K562 (cell line): ENCODE measurements around the gene SUOX. TPM values are rescaled to one million over a fixed set of nuclear protein-coding genes. Genes with fewer than 3 reads are reported as not detected.

Source experiments
- ATAC-seq: fragments of 200-7000 bp; cut with Tn5 transposase; 3 replicates; pipeline ENCODE4 v1.9.1; 2020; ENCODE audit warnings: moderate library complexity
- BruUV-seq: library from RNA; stranded (reverse); fragments of 400-500 nt; replicated peaks from 2 replicates; lab custom pipeline; 2021; lab: Mats Ljungman, UMichigan
- CTCF ChIA-PET: fragments of 300-600 bp; formaldehyde crosslinking; extraction: SDS; loops from one replicate; lab custom pipeline; 2021; ENCODE audit warnings: low intra/inter-chr PET ratio; lab: Yijun Ruan, JAX
- POLR2A ChIA-PET: fragments of 300-600, 350-650 bp; sonication (Branson Sonifier 250); formaldehyde crosslinking; extraction: SDS; loops from one replicate; lab custom pipeline; 2021; ENCODE audit warnings: antibody characterized with exemption, inconsistent platforms; lab: Yijun Ruan, JAX
- DNase-seq, 4 experiments: peaks; one replicate each; pipeline versions ENCODE4 v3.0.0 to v3.0.0-alpha.2; 2011 to 2018; ENCODE audit warnings: low spot score in 3 of 4, mixed read lengths in 3 of 4; ENCODE audit errors: extremely low read depth in 1 of 4
- FAIRE-seq: peaks from 2 replicates; lab custom pipeline; 2011; peaks lifted over from hg19 to GRCh38; lab: Jason Lieb, UNC
- H2AFZ ChIP-seq: 2 replicates; pipeline ENCODE4 v1.6.0; 2011; ENCODE audit warnings: low read depth, low read length, control low read depth, inconsistent platforms
- H3K27ac ChIP-seq: fragments of 200-600 bp; 3 replicates; pipeline ENCODE4 v1.8.0; 2011; ENCODE audit warnings: low read depth, mild to moderate bottlenecking, control low read depth, inconsistent platforms, low read length, moderate library complexity, mixed read lengths; ENCODE audit errors: extremely low read depth
- H3K27me3 ChIP-seq, 2 experiments: fragments of 300-600 bp in 1 of 2; 2 replicates in 1 of 2; 3 replicates in 1 of 2; pipeline versions ENCODE4 v1.6.0 to v1.8.0; 2011; ENCODE audit warnings: inconsistent platforms in 2 of 2, low read length in 2 of 2, mild to moderate bottlenecking in 1 of 2, mixed read lengths in 1 of 2, moderate library complexity in 1 of 2; ENCODE audit not compliant: control insufficient read depth in 2 of 2, insufficient read depth in 2 of 2
- H3K36me3 ChIP-seq: fragments of 300-600 bp; 3 replicates; pipeline ENCODE4 v1.8.0; 2011; ENCODE audit warnings: mild to moderate bottlenecking, low read length, inconsistent platforms; ENCODE audit not compliant: control insufficient read depth, insufficient read depth
- H3K4me1 ChIP-seq, 2 experiments: fragments of 200-600 bp in 1 of 2; replicated peaks in 1 of 2; 2 replicates in 1 of 2; 3 replicates in 1 of 2; pipeline versions ENCODE4 v1.5.1 to v1.8.0; 2011; ENCODE audit warnings: inconsistent platforms in 2 of 2, low read length in 2 of 2, mild to moderate bottlenecking in 1 of 2, mixed read lengths in 1 of 2, moderate library complexity in 1 of 2; ENCODE audit not compliant: control insufficient read depth in 2 of 2, insufficient read depth in 2 of 2
- H3K4me2 ChIP-seq: 2 replicates; pipeline ENCODE4 v1.6.1; 2011; ENCODE audit warnings: low read length, control low read depth, inconsistent platforms, mixed read lengths; ENCODE audit not compliant: insufficient read depth
- H3K4me3 ChIP-seq: fragments of 200-600 bp; sonication (generic), shearing (Covaris generic); 2 replicates; pipeline ENCODE4 v1.5.1; 2016; ENCODE audit warnings: control low read depth, inconsistent platforms
- H3K79me2 ChIP-seq: fragments of 200-600 bp; 3 replicates; pipeline ENCODE4 v1.8.0; 2011; ENCODE audit warnings: low read length, inconsistent platforms; ENCODE audit not compliant: control insufficient read depth, insufficient read depth
- H3K9ac ChIP-seq, 2 experiments: 2 replicates each; pipeline versions ENCODE4 v1.6.0 to v1.6.1; 2011; ENCODE audit warnings: low read depth in 2 of 2, low read length in 2 of 2, control low read depth in 1 of 2, inconsistent platforms in 1 of 2, mild to moderate bottlenecking in 1 of 2, mixed read lengths in 1 of 2; ENCODE audit not compliant: insufficient read depth in 1 of 2
- H3K9me1 ChIP-seq: one replicate; pipeline ENCODE4 v1.6.0; 2011; ENCODE audit warnings: inconsistent platforms, mild to moderate bottlenecking, low read length, moderate library complexity; ENCODE audit not compliant: control insufficient read depth, insufficient read depth
- H3K9me3 ChIP-seq: replicated peaks from 2 replicates; pipeline ENCODE4 v1.5.1; 2011; ENCODE audit warnings: low read depth, low read length, inconsistent platforms; ENCODE audit not compliant: control insufficient read depth, insufficient read depth
- H4K20me1 ChIP-seq: replicated peaks from 2 replicates; pipeline ENCODE4 v1.6.1; 2011; ENCODE audit warnings: low read length, inconsistent platforms, mixed read lengths; ENCODE audit not compliant: control insufficient read depth, insufficient read depth
- CBX1 ChIP-seq: sonication (generic); IDR thresholded peaks from 2 replicates; pipeline ENCODE4 v1.6.1; 2016; ENCODE audit warnings: antibody characterized with exemption, low read depth, mild to moderate bottlenecking
- CSDE1 ChIP-seq, 2 experiments: fragments of 450-650 bp; IDR thresholded peaks; 2 replicates each; pipeline ENCODE4 v1.6.1; 2016; ENCODE audit warnings: mild to moderate bottlenecking in 1 of 2
- HOXB6 ChIP-seq: fragments of 250-450 bp; sonication (Bioruptor Pico); IDR thresholded peaks from 2 replicates; pipeline ENCODE4 v1.5.1; 2022; ENCODE audit warnings: mild to moderate bottlenecking, borderline replicate concordance
- ID3 ChIP-seq, 2 experiments: fragments of 250-450 bp in 1 of 2; fragments of 450-650 bp in 1 of 2; sonication (Bioruptor Pico) in 1 of 2; IDR thresholded peaks; 2 replicates each; pipeline versions ENCODE4 v1.6.1 to v1.8.0; 2016 to 2021; ENCODE audit warnings: mild to moderate bottlenecking in 2 of 2, moderate library complexity in 2 of 2, missing compliant biosample characterization in 1 of 2, missing genetic modification characterization in 1 of 2
- POLR3A ChIP-seq: IDR thresholded peaks from 2 replicates; pipeline ENCODE4 v1.6.1; 2011; ENCODE audit warnings: borderline replicate concordance, mild to moderate bottlenecking, moderate library complexity; ENCODE audit not compliant: insufficient read length, insufficient read depth; ENCODE audit errors: extremely low read depth
- SRSF7 ChIP-seq: fragments of 200-400 bp; formaldehyde crosslinking; optimal IDR thresholded peaks from 2 replicates; pipeline ENCODE3; 2017; ENCODE audit warnings: mild to moderate bottlenecking, low read depth, low read length
- TCF7 ChIP-seq: sonication (generic); IDR thresholded peaks from 2 replicates; pipeline ENCODE4 v1.6.1; 2016; ENCODE audit warnings: antibody characterized with exemption, borderline replicate concordance
- ZBTB5 ChIP-seq: fragments of 450-650 bp; IDR thresholded peaks from 2 replicates; pipeline ENCODE4 v1.6.1; 2017; ENCODE audit warnings: antibody characterized with exemption
- ZNF121 ChIP-seq: sonication (generic); formaldehyde crosslinking; conservative IDR thresholded peaks from 2 replicates; pipeline ENCODE4 v1.8.0; 2022; ENCODE audit warnings: missing genetic modification reagents
- ZNF217 ChIP-seq: sonication (generic); formaldehyde crosslinking; IDR thresholded peaks from 2 replicates; pipeline ENCODE4 v1.8.0; 2022; ENCODE audit warnings: mild to moderate bottlenecking, missing genetic modification reagents
- ZNF263 ChIP-seq: sonication (generic); formaldehyde crosslinking; IDR thresholded peaks from 2 replicates; pipeline ENCODE4 v1.8.0; 2022; ENCODE audit warnings: mild to moderate bottlenecking, missing genetic modification reagents, borderline replicate concordance
- ZNF398 ChIP-seq: fragments of 250-450 bp; sonication (Bioruptor Pico); IDR thresholded peaks from 2 replicates; pipeline ENCODE4 v1.8.0; 2021; ENCODE audit warnings: moderate library complexity, mild to moderate bottlenecking, inconsistent platforms
- WGBS: fragments of 100-300 bp; shearing (Covaris generic); methylation state at CpG from one replicate; pipeline ENCODE4 v1.1.6; 2016; ENCODE audit warnings: low coverage, mixed read lengths; ENCODE audit not compliant: insufficient coverage; ENCODE audit errors: missing lambda C conversion rate; 5-methylcytosine and 5-hydroxymethylcytosine counted together
- in situ Hi-C: fragments of 300-500 bp; cut with MboI; formaldehyde crosslinking; loops from 4 replicates; pipeline ENCODE4 v1.15.0; 2018; ENCODE audit warnings: inconsistent platforms, mixed read lengths
- intact Hi-C: fragments of 100-400 bp; cut with micrococcal nuclease; formaldehyde crosslinking; loops from 2 replicates; pipeline ENCODE4 v1.14.2; 2022
- polyA plus RNA-seq, 8 experiments: library from polyadenylated mRNA; depleted of rRNA in 4 of 8; stranded (reverse) in 5 of 8; unstranded in 3 of 8; fragments of >200 nt; fragmentation: Nextera tagmentation in 2 of 8; fragmentation: Illumina TruSeq in 1 of 8; extraction: Ambion mirVana in 2 of 8; extraction: Trizol in 1 of 8; gene quantifications; 2 replicates each; pipeline versions ENCODE4 v1.2.1 to v1.2.3, GENCODE V29; 2011 to 2014; ENCODE audit warnings: inconsistent platforms in 1 of 8, missing spikeins in 1 of 8
- total RNA-seq, 7 experiments: library from RNA; depleted of rRNA in 6 of 7; stranded (reverse); fragments of >200 nt in 6 of 7; fragmentation: Illumina TruSeq in 2 of 7; extraction: Trizol in 2 of 7; gene quantifications; 2 replicates each; pipeline versions ENCODE4 v1.2.1 to v1.2.3, GENCODE V29; 2011 to 2021; ENCODE audit warnings: low replicate concordance in 1 of 7

Gene SUOX
- total and polyA plus RNA-seq, 9 of the 15 experiments (the other 6 are each of a cell fraction or from before 2014, with no cell fraction given), result 9.2 to 39.7 (median 25.4) TPM

GRCh38 chr12:56011509-56012090 is 14.5 kb downstream of the SUOX start:
- intact Hi-C loops, result no loop called here
- no peak for FAIRE-seq
- POLR2A ChIA-PET, result interaction anchor here (0.7 to 3.7 kb wide), 2 partner anchors 9 to 93 kb away, joined by 3 to 28 read pairs; partner anchors contain the start of genes IKZF4 and PA2G4
- no peaks in the 10 kb centered on the region for H3K79me2 ChIP-seq
- H3K4me2 ChIP-seq, result no peak overlapping the region
- CTCF ChIA-PET, result no interaction called here
- no TSS peak for BruUV-seq
- H3K27ac ChIP-seq, result no peak overlapping the region
- TF ChIP-seq SRSF7 (no peak), ZNF217 (CRISPR knock-in tag) (no peak), CSDE1 (IDR thresholded peaks at IDR 0.05) (no peak), POLR3A (no peak), ZNF121 (CRISPR knock-in tag) (no peak), HOXB6 (CRISPR knock-in tag) (no peak), CBX1 (no peak), ZNF398 (CRISPR knock-in tag) (no peak), ID3 (CRISPR knock-in tag; IDR thresholded peaks at IDR 0.05) (no peak), ID3 (tag; IDR thresholded peaks at IDR 0.05) (no peak), ZNF263 (CRISPR knock-in tag) (no peak), ZBTB5 (no peak), TCF7 (no peak)
- peaks cover 7 to 32% of the 10 kb centered on the region in 2 experiments for H3K4me1 ChIP-seq
- H2AFZ ChIP-seq, result no peak overlapping the region
- DNase-seq, result no peak
- H3K4me3 ChIP-seq, result no peak overlapping the region
- H3K27me3 ChIP-seq, result no peaks in the 10 kb centered on the region
- 75% methylated on average over 2 of the region's 2 CpGs for WGBS
- no peak overlapping the region for H3K9ac ChIP-seq
- in situ Hi-C loops, result no loop called here
- no peaks in the 10 kb centered on the region for H3K9me1 ChIP-seq
- ATAC-seq, result no peak
- no peaks in the 10 kb centered on the region for H3K36me3 ChIP-seq
- H4K20me1 ChIP-seq, result no peaks in the 10 kb centered on the region
- no peaks in the 10 kb centered on the region for H3K9me3 ChIP-seq
